ENCODE data around the gene GLCCI1.

- no peak for TF ChIP-seq PCBP1 (IDR thresholded peaks at IDR 0.05; ENCODE audit: borderline replicate concordance, low read depth, low read length)
- no peak for TF ChIP-seq CBX5 (CRISPR knock-in tag; IDR thresholded peaks at IDR 0.05; ENCODE audit: borderline replicate concordance)
- TF ChIP-seq CTCF (CRISPR knock-in tag; IDR thresholded peaks at IDR 0.05): no peak
- TF ChIP-seq GLMP (CRISPR knock-in tag; IDR thresholded peaks at IDR 0.05; ENCODE audit: borderline replicate concordance): no peak
- no peak for TF ChIP-seq GFI1 (CRISPR knock-in tag; IDR thresholded peaks at IDR 0.05; ENCODE audit: borderline replicate concordance)
- no peak for TF ChIP-seq FOXJ3 (CRISPR knock-in tag; IDR thresholded peaks at IDR 0.05; ENCODE audit: borderline replicate concordance)
- no peak for TF ChIP-seq ZNF230 (CRISPR knock-in tag; IDR thresholded peaks at IDR 0.05)
- no peak for TF ChIP-seq REST (IDR thresholded peaks at IDR 0.05; ENCODE audit: borderline replicate concordance in 1 of 2, low read depth in 1 of 2, low read length in 2 of 2)
- no peak for TF ChIP-seq ZNF124 (CRISPR knock-in tag; IDR thresholded peaks at IDR 0.05)
- no peak for TF ChIP-seq KLF6 (CRISPR knock-in tag; IDR thresholded peaks at IDR 0.05)
- TF ChIP-seq ATF3 (CRISPR knock-in tag; IDR thresholded peaks at IDR 0.05): no peak
- TF ChIP-seq MEIS2 (CRISPR knock-in tag; IDR thresholded peaks at IDR 0.05): no peak
- no peak for TF ChIP-seq RFX3 (CRISPR knock-in tag; IDR thresholded peaks at IDR 0.05)
These were observed 5.7 kb upstream of the GLCCI1 start for GRCh38 chr7:7962851-7963250.
